KMS-11 (cell line): ENCODE data around the gene PTPN1.
"Not testable (repeated sequence)": the region's sequence is repeated elsewhere in the genome, so short reads cannot be mapped to it uniquely, and the experiment has no call there.

Experiments used
- H2AFZ ChIP-seq: fragments of 200-600 bp; sonication (generic); 2 replicates; pipeline ENCODE4 v1.6.1; 2016; ENCODE audit warnings: antibody characterized with exemption, mixed run types, low read depth
- H3K27ac ChIP-seq: fragments of 200-600 bp; sonication (generic); 2 replicates; pipeline ENCODE4 v1.6.1; 2016; ENCODE audit warnings: mild to moderate bottlenecking, mixed run types
- H3K27me3 ChIP-seq: fragments of 200-600 bp; sonication (generic); 2 replicates; pipeline ENCODE4 v1.6.1; 2017; ENCODE audit warnings: mild to moderate bottlenecking, low read depth, mixed run types, moderate library complexity; ENCODE audit not compliant: insufficient read depth
- H3K36me3 ChIP-seq: fragments of 200-600 bp; sonication (generic); 2 replicates; pipeline ENCODE4 v1.6.1; 2017; ENCODE audit warnings: mild to moderate bottlenecking, mixed run types; ENCODE audit not compliant: insufficient read depth
- H3K4me1 ChIP-seq: fragments of 200-600 bp; sonication (generic); 2 replicates; pipeline ENCODE4 v1.6.1; 2016; ENCODE audit warnings: mild to moderate bottlenecking, low read depth, mixed run types; ENCODE audit not compliant: poor library complexity, severe bottlenecking
- H3K4me2 ChIP-seq: fragments of 200-600 bp; sonication (generic); 2 replicates; pipeline ENCODE4 v1.7.0; 2016; ENCODE audit warnings: mild to moderate bottlenecking, mixed run types
- H3K4me3 ChIP-seq: fragments of 200-600 bp; sonication (generic); IDR thresholded peaks from 2 replicates; pipeline ENCODE4 v1.6.1; 2017; ENCODE audit warnings: low read depth, low read length, mixed read lengths; ENCODE audit not compliant: insufficient read depth
- H3K79me2 ChIP-seq: fragments of 200-600 bp; sonication (generic); 2 replicates; pipeline ENCODE4 v1.6.1; 2016; ENCODE audit warnings: low read depth, mixed run types; ENCODE audit not compliant: insufficient read depth
- H3K9ac ChIP-seq: fragments of 200-600 bp; sonication (generic); 2 replicates; pipeline ENCODE4 v1.6.1; 2016; ENCODE audit warnings: mild to moderate bottlenecking, mixed run types
- H4K20me1 ChIP-seq: fragments of 200-600 bp; sonication (generic); 2 replicates; pipeline ENCODE4 v1.6.1; 2016; ENCODE audit warnings: mild to moderate bottlenecking, mixed run types; ENCODE audit not compliant: insufficient read depth
- TF ChIP-seq, protein P1 (sequence below): fragments of 200-600 bp; sonication (generic); conservative IDR thresholded peaks from 2 replicates; pipeline ENCODE4 v1.6.1; 2017; ENCODE audit warnings: low read depth, mild to moderate bottlenecking, antibody characterized with exemption, low read length, moderate library complexity, mixed read lengths

The PTPN1 gene

DNA sequence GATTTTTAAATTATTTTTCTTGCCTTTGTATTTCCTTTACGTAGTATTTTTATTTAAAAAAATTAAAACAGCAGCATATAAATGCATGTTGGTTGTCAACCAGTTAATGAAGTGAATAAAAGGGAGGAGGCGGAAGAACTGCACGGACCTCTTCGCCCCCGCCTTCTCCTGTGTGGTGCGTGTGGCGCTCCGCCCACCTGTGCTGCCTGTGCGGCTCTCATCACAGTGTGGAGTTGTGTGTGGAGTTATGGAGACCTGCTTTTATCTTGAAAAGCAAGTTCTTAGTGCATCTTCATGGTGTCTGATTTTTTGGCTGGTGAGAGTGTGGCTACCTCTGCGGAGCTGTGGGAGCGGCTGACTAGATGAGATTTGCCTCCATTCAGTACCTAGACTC lies 58.4 kb downstream of the PTPN1 start:
- H3K79me2 ChIP-seq = no peaks in the 10 kb centered on the region
- H3K36me3 ChIP-seq = no peaks in the 10 kb centered on the region
- H2AFZ ChIP-seq = no peak overlapping the region
- H3K9ac ChIP-seq = no peak overlapping the region
- TF ChIP-seq, protein P1, sequence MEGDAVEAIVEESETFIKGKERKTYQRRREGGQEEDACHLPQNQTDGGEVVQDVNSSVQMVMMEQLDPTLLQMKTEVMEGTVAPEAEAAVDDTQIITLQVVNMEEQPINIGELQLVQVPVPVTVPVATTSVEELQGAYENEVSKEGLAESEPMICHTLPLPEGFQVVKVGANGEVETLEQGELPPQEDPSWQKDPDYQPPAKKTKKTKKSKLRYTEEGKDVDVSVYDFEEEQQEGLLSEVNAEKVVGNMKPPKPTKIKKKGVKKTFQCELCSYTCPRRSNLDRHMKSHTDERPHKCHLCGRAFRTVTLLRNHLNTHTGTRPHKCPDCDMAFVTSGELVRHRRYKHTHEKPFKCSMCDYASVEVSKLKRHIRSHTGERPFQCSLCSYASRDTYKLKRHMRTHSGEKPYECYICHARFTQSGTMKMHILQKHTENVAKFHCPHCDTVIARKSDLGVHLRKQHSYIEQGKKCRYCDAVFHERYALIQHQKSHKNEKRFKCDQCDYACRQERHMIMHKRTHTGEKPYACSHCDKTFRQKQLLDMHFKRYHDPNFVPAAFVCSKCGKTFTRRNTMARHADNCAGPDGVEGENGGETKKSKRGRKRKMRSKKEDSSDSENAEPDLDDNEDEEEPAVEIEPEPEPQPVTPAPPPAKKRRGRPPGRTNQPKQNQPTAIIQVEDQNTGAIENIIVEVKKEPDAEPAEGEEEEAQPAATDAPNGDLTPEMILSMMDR = no peak
- no peak overlapping the region for H3K27ac ChIP-seq
- H3K4me1 ChIP-seq = peaks cover 29% of the 10 kb centered on the region
- no peaks in the 10 kb centered on the region for H4K20me1 ChIP-seq
- H3K4me2 ChIP-seq = no peak overlapping the region
- H3K4me3 ChIP-seq = no peak overlapping the region
- H3K27me3 ChIP-seq = no peaks in the 10 kb centered on the region

DNA sequence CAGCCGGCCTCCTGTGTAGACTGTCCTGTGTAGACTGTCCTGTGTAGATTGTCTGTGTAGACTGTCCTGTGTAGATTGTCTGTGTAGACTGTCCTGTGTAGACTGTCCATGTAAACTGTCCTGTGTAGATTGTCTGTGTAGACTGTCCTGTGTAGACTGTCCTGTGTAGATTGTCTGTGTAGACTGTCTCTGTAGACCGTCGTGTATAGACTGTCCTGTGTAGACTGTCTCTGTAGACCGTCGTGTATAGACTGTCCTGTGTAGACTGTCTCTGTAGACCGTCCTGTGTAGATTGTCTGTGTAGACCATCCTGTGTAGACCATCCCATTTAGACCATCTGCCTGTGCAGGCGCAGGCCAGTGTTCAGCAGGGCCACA lies 59.3 kb downstream of the PTPN1 start:
- not testable (repeated sequence) for H4K20me1 ChIP-seq, H3K27ac ChIP-seq, H3K27me3 ChIP-seq, H2AFZ ChIP-seq, H3K9ac ChIP-seq, H3K36me3 ChIP-seq, H3K4me3 ChIP-seq, H3K79me2 ChIP-seq
- peaks cover 29% of the 10 kb centered on the region for H3K4me1 ChIP-seq
- peak overlapping the region; percentile 16; the same call in 1 of the 2 replicates for H3K4me2 ChIP-seq

DNA sequence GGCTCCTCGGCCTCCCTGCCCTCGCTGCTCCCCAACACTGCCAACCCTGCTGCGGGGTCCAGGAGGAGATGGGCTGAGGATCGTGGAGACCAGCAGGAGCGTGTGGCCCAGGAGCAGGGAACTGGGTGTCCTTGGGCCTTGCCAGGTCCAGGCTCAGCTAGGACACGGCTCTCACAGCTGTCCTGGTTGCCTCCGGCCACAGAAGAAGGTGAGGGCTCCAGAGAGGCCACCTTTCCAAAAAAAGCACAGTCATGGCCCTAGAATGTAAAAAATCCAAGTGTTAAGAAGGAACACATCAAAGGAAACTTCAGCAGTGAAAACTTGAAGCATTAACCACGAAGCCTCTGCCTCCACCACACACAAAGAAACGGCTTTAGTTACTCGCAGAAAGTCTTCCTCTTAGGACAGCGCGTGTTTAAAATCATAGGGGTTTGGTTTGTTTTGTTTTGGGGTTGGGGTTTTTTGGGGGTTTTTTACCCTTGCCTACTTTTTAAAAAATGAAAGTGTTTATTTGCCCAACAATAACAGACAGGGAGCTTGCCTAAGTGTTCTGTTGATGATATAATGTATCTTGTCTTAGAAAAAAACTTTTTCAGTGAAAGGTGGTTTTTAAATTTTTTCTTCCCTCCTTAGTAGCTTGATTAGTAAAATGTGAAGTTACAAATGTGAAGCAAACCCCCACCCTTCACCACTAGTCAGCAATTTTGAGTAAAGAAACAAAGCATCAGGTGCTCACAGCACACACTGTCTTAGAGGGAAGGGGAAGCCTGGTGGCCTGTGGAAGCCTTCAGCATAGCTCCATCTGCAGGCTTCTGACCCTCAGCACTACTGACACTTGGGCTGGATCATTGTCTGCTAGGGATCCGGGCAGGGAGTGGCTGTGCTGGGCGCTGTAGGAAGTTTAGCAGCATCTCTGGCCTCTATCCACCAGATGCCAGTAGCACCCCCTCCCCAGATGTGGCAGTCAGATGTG lies 60.0 kb downstream of the PTPN1 start:
- Histone ChIP-seq H3K4me1 (peaks cover 29% of the 10 kb centered on the region), H3K36me3 (no peaks in the 10 kb centered on the region), H3K4me2 (peak overlapping the region; percentile 16), H3K27me3 (no peaks in the 10 kb centered on the region), H3K4me3 (no peak overlapping the region), H4K20me1 (no peaks in the 10 kb centered on the region), H3K9ac (no peak overlapping the region), H3K79me2 (no peaks in the 10 kb centered on the region), H3K27ac (peak overlapping the region; percentile 28; the same call in 1 of the 2 replicates), H2AFZ (no peak overlapping the region)
- TF ChIP-seq, protein P1 = peak; percentile 9; the same call in 1 of the 2 replicates

DNA sequence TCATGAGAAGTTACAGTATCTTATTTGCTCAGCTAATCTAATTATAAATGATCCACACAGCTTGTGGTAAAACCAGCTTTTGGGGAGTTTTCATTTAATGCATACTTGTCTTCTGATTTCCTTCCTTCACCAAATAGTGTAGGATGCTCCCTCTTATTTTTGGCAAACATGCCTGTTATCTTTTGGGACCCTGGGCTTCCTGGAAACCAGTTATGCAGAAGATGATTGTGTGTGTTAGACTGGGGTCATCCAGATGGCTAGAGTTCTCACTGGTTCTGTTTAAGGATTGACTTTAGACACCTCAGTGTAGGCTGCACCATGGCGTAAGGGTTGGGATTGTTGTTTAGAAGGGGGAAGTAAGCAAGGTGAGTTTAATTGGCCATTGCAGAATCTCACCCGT lies 61.3 kb downstream of the PTPN1 start:
- Histone ChIP-seq H3K4me3 (no peak overlapping the region), H3K4me1 (peaks cover 29% of the 10 kb centered on the region), H3K36me3 (no peaks in the 10 kb centered on the region), H3K9ac (no peak overlapping the region), H4K20me1 (no peaks in the 10 kb centered on the region), H3K79me2 (no peaks in the 10 kb centered on the region), H3K27ac (no peak overlapping the region), H3K27me3 (no peaks in the 10 kb centered on the region), H3K4me2 (no peak overlapping the region), H2AFZ (no peak overlapping the region)
- TF ChIP-seq, protein P1 = no peak
